ENCODE measurements around the gene PTH2.

PTH2 gene

DNA sequence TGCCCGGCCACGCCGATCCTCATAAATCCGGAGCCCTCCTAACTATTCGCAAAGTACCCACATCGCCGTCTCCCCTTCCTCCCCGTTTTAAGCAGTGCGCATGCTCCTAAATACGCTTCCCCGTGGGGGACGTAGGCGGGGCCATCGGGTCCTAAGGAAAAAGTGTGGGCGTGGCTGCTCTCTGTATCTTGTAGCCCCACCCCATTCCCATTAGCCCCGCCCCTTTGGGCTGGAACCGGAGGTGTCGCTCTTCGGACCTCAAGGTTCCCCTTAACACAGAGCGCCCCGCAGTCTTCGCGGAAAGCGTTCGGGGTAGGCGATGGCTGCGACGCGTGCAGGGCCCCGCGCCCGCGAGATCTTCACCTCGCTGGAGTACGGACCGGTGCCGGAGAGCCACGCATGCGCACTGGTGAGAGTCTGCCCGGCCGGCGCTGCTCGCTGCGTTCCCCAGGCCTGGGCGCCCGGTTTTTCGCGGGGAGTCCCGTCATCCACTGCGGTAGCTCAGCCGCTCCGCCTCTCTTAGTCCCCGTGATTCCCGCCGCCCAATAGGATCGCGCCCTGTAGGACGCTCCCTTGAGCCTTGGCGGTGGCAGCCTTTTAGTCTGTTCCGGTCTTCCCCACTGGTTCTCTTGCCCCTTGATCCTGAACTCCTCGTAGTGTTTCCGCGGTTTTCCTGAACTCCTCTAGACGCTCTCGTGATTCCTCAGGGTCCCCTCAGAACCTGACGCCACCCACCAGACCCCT is 29.9 kb upstream of the PTH2 start, which contains the start of gene ALDH16A1:
TSS of gene ALDH16A1 (plus strand) at position 213 of the 744 bp plus-strand sequence. CDS start at position 320, 107 bp downstream.
- peak; percentile 93 for ATAC-seq
- TF ChIP-seq GLIS3 (CRISPR knock-in tag; IDR thresholded peaks at IDR 0.05) (no peak), ISL1 (CRISPR knock-in tag; IDR thresholded peaks at IDR 0.05) (no peak), TOX (CRISPR knock-in tag; IDR thresholded peaks at IDR 0.05; ENCODE audit: borderline replicate concordance) (no peak), ESRRG (CRISPR knock-in tag; IDR thresholded peaks at IDR 0.05) (0 out of 2 replicates have a peak, but pooled peaks have one; percentile 45)

DNA sequence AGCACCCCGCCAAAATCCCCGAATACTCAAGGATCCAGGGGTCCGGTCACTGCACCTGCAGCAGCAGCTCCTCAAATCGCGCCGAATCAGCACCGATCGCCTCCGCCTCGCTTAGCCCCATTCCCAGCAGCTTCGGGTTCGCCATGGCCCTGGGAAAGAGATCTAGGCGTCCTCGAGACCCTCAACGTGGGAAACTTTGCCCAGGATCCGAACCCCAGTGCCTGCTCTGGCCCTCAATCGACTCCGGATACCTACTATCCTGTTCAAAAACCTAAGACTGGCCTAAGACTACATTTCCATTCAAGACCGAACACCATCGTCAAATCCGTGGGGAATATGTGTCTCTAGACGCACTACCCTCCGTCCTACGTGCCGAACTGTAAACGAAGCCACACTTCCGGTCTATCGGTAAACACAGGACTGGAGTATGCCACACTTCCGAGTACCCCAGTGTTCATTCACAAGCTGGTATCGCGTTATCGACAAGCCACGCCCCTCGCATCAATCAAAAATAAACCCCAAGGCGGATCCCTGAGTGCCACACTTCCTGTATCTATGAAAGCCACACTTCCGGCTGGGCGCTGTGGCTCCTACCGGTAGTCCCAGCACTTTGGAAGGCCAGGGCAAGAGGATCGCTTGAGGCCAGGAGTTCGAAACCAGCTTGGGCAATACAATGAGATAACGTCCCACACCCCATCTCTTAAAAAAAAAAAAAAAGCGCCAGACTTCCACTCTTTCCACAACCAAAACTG is 28.4 kb upstream of the PTH2 start, which contains the start of gene PIH1D1:
TSS of gene PIH1D1 (minus strand) at position 385 of the 752 bp plus-strand sequence. CDS start at position 145, 240 bp downstream.
- peak; percentile 84 for ATAC-seq
- TF ChIP-seq OSR1 (CRISPR knock-in tag; IDR thresholded peaks at IDR 0.05) = no peak
- TF ChIP-seq BACH2 (CRISPR knock-in tag; IDR thresholded peaks at IDR 0.05; ENCODE audit: borderline replicate concordance) = no peak
- TF ChIP-seq, protein P1, sequence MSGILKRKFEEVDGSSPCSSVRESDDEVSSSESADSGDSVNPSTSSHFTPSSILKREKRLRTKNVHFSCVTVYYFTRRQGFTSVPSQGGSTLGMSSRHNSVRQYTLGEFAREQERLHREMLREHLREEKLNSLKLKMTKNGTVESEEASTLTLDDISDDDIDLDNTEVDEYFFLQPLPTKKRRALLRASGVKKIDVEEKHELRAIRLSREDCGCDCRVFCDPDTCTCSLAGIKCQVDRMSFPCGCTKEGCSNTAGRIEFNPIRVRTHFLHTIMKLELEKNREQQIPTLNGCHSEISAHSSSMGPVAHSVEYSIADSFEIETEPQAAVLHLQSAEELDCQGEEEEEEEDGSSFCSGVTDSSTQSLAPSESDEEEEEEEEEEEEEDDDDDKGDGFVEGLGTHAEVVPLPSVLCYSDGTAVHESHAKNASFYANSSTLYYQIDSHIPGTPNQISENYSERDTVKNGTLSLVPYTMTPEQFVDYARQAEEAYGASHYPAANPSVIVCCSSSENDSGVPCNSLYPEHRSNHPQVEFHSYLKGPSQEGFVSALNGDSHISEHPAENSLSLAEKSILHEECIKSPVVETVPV (CRISPR knock-in tag; IDR thresholded peaks at IDR 0.05) = no peak
- TF ChIP-seq, protein P2, sequence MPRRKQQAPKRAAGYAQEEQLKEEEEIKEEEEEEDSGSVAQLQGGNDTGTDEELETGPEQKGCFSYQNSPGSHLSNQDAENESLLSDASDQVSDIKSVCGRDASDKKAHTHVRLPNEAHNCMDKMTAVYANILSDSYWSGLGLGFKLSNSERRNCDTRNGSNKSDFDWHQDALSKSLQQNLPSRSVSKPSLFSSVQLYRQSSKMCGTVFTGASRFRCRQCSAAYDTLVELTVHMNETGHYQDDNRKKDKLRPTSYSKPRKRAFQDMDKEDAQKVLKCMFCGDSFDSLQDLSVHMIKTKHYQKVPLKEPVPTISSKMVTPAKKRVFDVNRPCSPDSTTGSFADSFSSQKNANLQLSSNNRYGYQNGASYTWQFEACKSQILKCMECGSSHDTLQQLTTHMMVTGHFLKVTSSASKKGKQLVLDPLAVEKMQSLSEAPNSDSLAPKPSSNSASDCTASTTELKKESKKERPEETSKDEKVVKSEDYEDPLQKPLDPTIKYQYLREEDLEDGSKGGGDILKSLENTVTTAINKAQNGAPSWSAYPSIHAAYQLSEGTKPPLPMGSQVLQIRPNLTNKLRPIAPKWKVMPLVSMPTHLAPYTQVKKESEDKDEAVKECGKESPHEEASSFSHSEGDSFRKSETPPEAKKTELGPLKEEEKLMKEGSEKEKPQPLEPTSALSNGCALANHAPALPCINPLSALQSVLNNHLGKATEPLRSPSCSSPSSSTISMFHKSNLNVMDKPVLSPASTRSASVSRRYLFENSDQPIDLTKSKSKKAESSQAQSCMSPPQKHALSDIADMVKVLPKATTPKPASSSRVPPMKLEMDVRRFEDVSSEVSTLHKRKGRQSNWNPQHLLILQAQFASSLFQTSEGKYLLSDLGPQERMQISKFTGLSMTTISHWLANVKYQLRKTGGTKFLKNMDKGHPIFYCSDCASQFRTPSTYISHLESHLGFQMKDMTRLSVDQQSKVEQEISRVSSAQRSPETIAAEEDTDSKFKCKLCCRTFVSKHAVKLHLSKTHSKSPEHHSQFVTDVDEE (CRISPR knock-in tag; IDR thresholded peaks at IDR 0.05) = no peak
- TF ChIP-seq ARNTL (CRISPR knock-in tag; IDR thresholded peaks at IDR 0.05; ENCODE audit: borderline replicate concordance, low read depth) = no peak
- no peak for TF ChIP-seq CSDC2 (CRISPR knock-in tag; IDR thresholded peaks at IDR 0.05)
- no peak for TF ChIP-seq ZNF8 (CRISPR knock-in tag; IDR thresholded peaks at IDR 0.05)
- TF ChIP-seq ZC3H10 (CRISPR knock-in tag; IDR thresholded peaks at IDR 0.05) = no peak
- no peak for TF ChIP-seq ZNF565 (CRISPR knock-in tag; conservative IDR thresholded peaks at IDR 0.05; ENCODE audit: low read depth)

DNA sequence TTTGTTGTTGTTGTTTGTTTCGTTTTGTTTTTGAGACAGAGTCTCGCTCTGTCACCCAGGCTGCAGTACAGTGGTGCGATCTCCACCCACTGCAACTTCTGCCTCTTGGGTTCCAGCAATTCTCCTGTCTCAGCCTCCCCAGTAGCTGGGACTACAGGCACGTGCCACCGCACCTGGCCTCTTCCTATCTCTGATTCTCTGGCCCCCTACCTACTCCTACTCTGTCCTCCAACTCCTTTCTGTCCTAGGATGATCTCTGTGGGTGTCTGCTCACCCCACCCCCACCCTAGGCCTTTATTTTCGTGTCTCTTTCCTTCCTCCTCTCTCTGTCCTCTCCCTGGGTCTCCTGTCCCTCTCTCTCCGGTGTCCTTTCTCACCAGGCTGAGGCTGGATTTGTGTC is 27.2 kb upstream of the PTH2 start:
- TF ChIP-seq ZNF70 (CRISPR knock-in tag; IDR thresholded peaks at IDR 0.05) = no peak
- TF ChIP-seq, protein P3, sequence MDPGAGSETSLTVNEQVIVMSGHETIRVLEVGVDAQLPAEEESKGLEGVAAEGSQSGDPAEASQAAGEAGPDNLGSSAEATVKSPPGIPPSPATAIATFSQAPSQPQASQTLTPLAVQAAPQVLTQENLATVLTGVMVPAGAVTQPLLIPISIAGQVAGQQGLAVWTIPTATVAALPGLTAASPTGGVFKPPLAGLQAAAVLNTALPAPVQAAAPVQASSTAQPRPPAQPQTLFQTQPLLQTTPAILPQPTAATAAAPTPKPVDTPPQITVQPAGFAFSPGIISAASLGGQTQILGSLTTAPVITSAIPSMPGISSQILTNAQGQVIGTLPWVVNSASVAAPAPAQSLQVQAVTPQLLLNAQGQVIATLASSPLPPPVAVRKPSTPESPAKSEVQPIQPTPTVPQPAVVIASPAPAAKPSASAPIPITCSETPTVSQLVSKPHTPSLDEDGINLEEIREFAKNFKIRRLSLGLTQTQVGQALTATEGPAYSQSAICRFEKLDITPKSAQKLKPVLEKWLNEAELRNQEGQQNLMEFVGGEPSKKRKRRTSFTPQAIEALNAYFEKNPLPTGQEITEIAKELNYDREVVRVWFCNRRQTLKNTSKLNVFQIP (CRISPR knock-in tag; IDR thresholded peaks at IDR 0.05; ENCODE audit: borderline replicate concordance, low read depth) = no peak
- TF ChIP-seq ZNF565 (CRISPR knock-in tag; conservative IDR thresholded peaks at IDR 0.05; ENCODE audit: low read depth) = no peak
- no peak for TF ChIP-seq ZNF8 (CRISPR knock-in tag; IDR thresholded peaks at IDR 0.05)
- TF ChIP-seq BACH2 (CRISPR knock-in tag; IDR thresholded peaks at IDR 0.05; ENCODE audit: borderline replicate concordance) = no peak
- TF ChIP-seq GLIS3 (CRISPR knock-in tag; IDR thresholded peaks at IDR 0.05) = no peak
- no peak for TF ChIP-seq OSR1 (CRISPR knock-in tag; IDR thresholded peaks at IDR 0.05)
- ATAC-seq = no peak

DNA sequence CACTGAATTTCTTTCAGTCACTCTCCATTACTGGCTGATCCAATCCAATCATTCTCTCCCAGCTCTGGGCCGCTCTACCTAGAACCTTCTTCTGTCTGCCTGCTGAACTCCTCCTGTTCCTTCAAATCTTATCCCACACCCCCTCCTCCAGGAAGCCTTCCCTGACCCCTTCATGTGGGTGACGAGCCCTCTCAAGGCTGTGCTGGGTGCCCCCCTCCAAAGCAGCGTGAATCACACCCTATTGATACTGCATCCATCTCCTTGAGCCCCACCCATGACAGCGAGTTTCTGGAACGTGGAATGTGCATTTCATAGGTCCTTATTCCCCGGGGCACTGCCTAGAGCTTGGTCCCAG is 25.2 kb upstream of the PTH2 start:
- ATAC-seq = no peak
- no peak for TF ChIP-seq ZFP3 (CRISPR knock-in tag; IDR thresholded peaks at IDR 0.05)
- TF ChIP-seq TCF4 (CRISPR knock-in tag; IDR thresholded peaks at IDR 0.05; ENCODE audit: borderline replicate concordance) = no peak
- TF ChIP-seq, protein P4, sequence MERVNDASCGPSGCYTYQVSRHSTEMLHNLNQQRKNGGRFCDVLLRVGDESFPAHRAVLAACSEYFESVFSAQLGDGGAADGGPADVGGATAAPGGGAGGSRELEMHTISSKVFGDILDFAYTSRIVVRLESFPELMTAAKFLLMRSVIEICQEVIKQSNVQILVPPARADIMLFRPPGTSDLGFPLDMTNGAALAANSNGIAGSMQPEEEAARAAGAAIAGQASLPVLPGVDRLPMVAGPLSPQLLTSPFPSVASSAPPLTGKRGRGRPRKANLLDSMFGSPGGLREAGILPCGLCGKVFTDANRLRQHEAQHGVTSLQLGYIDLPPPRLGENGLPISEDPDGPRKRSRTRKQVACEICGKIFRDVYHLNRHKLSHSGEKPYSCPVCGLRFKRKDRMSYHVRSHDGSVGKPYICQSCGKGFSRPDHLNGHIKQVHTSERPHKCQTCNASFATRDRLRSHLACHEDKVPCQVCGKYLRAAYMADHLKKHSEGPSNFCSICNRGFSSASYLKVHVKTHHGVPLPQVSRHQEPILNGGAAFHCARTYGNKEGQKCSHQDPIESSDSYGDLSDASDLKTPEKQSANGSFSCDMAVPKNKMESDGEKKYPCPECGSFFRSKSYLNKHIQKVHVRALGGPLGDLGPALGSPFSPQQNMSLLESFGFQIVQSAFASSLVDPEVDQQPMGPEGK (CRISPR knock-in tag; IDR thresholded peaks at IDR 0.05; ENCODE audit: borderline replicate concordance) = no peak
- TF ChIP-seq, protein P3 (CRISPR knock-in tag; IDR thresholded peaks at IDR 0.05; ENCODE audit: borderline replicate concordance, low read depth) = no peak
- TF ChIP-seq TOX (CRISPR knock-in tag; IDR thresholded peaks at IDR 0.05; ENCODE audit: borderline replicate concordance) = no peak
- no peak for TF ChIP-seq OSR1 (CRISPR knock-in tag; IDR thresholded peaks at IDR 0.05)
- no peak for TF ChIP-seq PPARA (CRISPR knock-in tag; IDR thresholded peaks at IDR 0.05; ENCODE audit: borderline replicate concordance)
- no peak for TF ChIP-seq RARB (CRISPR knock-in tag; IDR thresholded peaks at IDR 0.05)
- TF ChIP-seq, protein P2 (CRISPR knock-in tag; IDR thresholded peaks at IDR 0.05) = no peak
- no peak for TF ChIP-seq ISL1 (CRISPR knock-in tag; IDR thresholded peaks at IDR 0.05)
- TF ChIP-seq ARNTL (CRISPR knock-in tag; IDR thresholded peaks at IDR 0.05; ENCODE audit: borderline replicate concordance, low read depth) = no peak
- no peak for TF ChIP-seq GLIS3 (CRISPR knock-in tag; IDR thresholded peaks at IDR 0.05)
- TF ChIP-seq ZNF565 (CRISPR knock-in tag; conservative IDR thresholded peaks at IDR 0.05; ENCODE audit: low read depth) = no peak
- TF ChIP-seq ZC3H10 (CRISPR knock-in tag; IDR thresholded peaks at IDR 0.05) = no peak
- no peak for TF ChIP-seq CSDC2 (CRISPR knock-in tag; IDR thresholded peaks at IDR 0.05)
